Activated T-helper 1 cell treated with Interleukin-2 at 50 U/mL for 16 hours (primary cell): ENCODE measurements around the gene RCAN2.

Experiments
- DNase-seq: peaks from one replicate; pipeline ENCODE4 v3.0.0-alpha.2; 2020; ENCODE audit warnings: low read depth

RCAN2 gene

GRCh38 chr6:46215213-46215612 is 276.0 kb downstream of the RCAN2 start:
- no peak for DNase-seq

GRCh38 chr6:46211917-46212316 is 279.3 kb downstream of the RCAN2 start:
- no peak for DNase-seq

GRCh38 chr6:46210294-46210693 is 281.0 kb downstream of the RCAN2 start:
- no peak for DNase-seq

GRCh38 chr6:46208303-46208702 is 282.9 kb downstream of the RCAN2 start:
- no peak for DNase-seq

- no peak for DNase-seq
These were observed 284.1 kb downstream of the RCAN2 start for GRCh38 chr6:46207174-46207573.

- no peak for DNase-seq
These were observed 286.2 kb downstream of the RCAN2 start for GRCh38 chr6:46204880-46205650.

- DNase-seq, result no peak
These were observed 287.7 kb downstream of the RCAN2 start for GRCh38 chr6:46203391-46204177.

- no peak for DNase-seq
These were observed 289.5 kb downstream of the RCAN2 start for GRCh38 chr6:46201702-46202101.

GRCh38 chr6:46199387-46199786 is 291.9 kb downstream of the RCAN2 start:
- DNase-seq, result no peak

- no peak for DNase-seq
These were observed 299.3 kb downstream of the RCAN2 start for GRCh38 chr6:46191961-46192360.

GRCh38 chr6:46190889-46191288 is 300.4 kb downstream of the RCAN2 start:
- DNase-seq, result no peak

- no peak for DNase-seq
These were observed 301.5 kb downstream of the RCAN2 start for GRCh38 chr6:46189726-46190125.

- no peak for DNase-seq
These were observed 304.7 kb downstream of the RCAN2 start for GRCh38 chr6:46186583-46186982.

GRCh38 chr6:46184114-46184513 is 307.1 kb downstream of the RCAN2 start:
- no peak for DNase-seq

GRCh38 chr6:46175976-46176375 is 315.3 kb downstream of the RCAN2 start:
- no peak for DNase-seq

- DNase-seq, result no peak
These were observed 315.8 kb downstream of the RCAN2 start for GRCh38 chr6:46175446-46175845.

GRCh38 chr6:46174904-46175303 is 316.3 kb downstream of the RCAN2 start:
- DNase-seq, result no peak

- DNase-seq, result no peak
These were observed 319.1 kb downstream of the RCAN2 start for GRCh38 chr6:46172176-46172575.
